Esophagus mucosa (tissue), 1 donor: Measurements from ENCODE around the gene P2RX6. TPM values are rescaled to one million over a fixed set of nuclear protein-coding genes. Genes with fewer than 3 reads are reported as not detected.
"Not testable (repeated sequence)": the region's sequence is repeated elsewhere in the genome, so short reads cannot be mapped to it uniquely, and the experiment has no call there.

ENCODE experiments used
- ATAC-seq: fragments of 200-7000 bp; cut with Tn5 transposase; one replicate; pipeline ENCODE4 v1.9.1; 2020
- total RNA-seq: library from RNA; stranded (reverse); gene quantifications from one replicate; pipeline ENCODE4 v1.2.4, GENCODE V29; 2023
- donor health status: DM: yes; HTN: yes; CAD: no.

The P2RX6 gene
- total RNA-seq, 1 donor from 2014 or later, result 0.64 TPM

DNA sequence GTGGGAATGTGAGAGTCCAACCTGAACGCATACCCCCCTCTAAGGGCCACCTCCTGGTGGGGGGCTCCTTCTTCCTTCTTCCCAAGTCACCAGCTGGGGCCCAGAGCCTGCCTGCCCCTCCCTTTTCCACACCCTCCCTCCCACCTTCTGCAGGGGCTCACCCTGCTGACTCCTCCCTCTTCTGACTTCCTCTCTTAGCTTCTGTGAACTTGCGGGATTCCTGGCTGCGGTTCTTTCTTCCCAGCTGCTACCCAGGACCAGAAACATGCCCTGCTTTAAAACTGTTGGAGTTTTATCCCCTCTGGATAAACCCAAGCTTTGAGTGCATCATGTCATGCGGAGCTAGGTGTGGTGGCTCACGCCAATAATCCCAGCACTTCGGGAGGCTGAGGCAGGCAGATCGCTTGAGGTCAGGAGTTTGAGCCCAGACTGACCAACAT is 40.9 kb downstream of the P2RX6 start:
- no peak for ATAC-seq

DNA sequence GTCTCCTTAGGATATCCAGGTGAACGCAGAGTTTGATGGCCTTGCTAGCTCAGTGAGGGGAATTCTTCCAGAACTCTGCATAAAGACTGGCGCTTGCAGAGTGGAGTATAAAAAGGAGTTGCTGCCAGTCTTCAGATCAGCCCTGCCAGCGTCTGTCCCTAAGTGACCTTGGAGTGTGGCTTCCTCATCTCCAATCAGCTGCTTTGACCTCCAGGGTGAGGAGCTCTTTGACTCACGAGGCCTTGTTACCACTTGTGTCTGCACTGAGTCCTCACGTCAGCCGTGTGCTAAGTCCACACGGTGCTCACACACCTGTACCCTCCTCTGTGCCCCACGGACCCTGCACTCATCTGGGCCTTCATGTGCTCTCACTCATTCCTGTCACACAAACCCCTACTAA is 45.4 kb downstream of the P2RX6 start:
- not testable (repeated sequence) for ATAC-seq

- ATAC-seq, result not testable (repeated sequence)
Measured at GRCh38 chr22:21061660-21062321, 46.8 kb downstream of the P2RX6 start.

- not testable (repeated sequence) for ATAC-seq
Measured at GRCh38 chr22:21064425-21064824, 49.5 kb downstream of the P2RX6 start.

GRCh38 chr22:21064917-21065864 is 50.2 kb downstream of the P2RX6 start:
- ATAC-seq, result peak; percentile 42

DNA sequence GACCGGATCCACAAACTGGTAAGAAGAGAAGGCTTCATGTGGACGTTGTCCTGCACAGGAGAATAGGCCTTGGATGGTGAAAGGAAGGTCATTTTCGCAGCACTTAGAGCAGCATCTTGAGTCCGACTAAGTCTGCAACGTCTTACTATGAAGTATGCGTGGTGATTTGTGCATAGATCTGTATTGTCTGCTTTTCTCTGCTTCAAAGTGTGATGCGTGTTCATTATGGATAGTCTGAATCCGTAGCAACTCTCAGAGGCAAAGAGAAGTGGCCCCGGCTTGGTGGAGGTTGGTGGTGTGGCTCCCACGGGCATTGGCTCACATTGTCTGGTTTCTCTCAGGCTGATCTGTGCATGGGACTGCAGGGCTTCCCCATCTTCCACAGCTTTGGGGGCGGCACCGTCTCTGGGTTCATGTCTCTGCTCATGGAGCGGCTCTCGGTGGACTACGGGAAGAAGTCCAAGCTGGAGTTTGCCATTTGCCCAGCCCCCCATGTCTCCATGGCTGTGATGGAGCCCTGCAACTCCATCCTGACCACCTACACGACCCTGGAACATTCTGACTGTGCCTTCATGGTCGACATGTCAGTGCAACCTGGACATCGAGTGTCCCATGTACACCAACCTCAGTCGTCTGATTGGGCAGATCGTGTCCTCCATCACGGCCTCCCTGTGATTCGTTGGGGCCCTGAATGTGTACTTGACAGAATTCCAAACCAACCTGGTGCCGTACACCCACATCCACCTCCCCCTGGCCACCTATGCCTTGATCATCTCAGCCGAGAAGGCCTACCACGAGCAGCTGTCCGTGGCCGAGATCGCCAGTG is 52.3 kb downstream of the P2RX6 start:
- no peak for ATAC-seq

DNA sequence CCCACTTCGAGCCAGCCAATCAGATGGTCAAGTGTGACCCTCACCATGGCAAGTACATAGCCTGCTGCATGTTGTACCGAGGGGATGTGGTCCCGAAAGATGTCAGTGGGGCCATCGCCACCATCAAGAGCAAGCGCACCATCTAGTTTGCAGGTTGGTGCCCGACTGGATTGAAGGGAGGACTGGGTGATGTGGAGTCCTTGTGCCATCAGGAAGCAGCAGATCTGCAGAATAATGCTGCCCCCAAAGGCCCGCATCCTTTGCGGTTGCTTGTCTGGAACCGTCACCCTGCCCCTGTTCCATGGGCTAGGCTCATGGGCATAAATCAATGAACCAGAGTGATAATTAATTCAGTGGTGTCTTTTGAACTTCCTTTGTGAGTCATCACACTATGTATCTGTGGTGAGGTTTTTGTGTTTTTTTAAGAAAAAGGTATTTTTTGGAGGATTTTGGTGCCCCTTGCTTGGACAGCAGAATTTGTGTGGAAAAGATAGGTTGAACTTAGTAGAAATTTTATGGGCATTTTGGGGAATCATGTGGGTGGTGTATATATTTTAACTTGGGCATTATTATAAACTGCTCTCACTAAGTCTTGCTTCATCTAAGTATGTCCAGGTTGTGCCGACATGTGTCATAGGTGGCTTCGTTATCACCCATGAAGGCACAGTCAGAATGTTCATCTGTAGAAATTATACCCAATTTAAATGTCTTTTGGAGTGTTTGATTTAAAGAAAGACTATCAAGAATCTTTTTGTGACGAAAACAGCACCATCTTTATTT is 53.1 kb downstream of the P2RX6 start:
- ATAC-seq, result no peak

DNA sequence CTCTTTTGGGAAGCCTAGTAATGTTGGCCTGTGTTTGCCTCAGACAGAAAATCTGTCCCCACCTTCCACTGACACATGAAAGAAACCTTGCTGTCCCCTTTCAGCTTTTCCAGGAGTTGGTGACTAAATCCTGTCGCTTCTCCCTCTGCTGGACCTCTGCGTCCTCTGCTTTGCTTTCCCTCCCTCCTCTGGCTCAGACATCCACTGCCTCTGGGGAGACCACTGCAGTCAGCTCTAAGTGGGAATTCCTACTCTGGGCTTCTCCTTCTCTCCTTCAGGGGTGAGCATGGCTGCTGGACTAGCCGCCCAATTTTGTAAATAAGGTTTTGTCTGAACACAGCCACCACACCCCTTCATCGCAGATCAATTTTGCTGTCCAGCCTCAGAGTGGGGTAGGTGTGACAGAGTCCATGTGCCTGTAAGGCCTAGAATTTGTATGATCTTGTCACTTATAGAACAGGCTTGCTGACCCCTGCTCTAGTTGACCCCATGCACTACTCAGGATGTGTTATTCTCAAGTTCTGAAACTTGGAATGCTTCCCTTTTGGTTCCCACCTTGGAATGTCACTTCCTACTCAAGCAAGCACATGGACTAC is 53.8 kb downstream of the P2RX6 start:
- ATAC-seq, result no peak

- no peak for ATAC-seq
Measured at GRCh38 chr22:21069375-21069774, 54.4 kb downstream of the P2RX6 start.

DNA sequence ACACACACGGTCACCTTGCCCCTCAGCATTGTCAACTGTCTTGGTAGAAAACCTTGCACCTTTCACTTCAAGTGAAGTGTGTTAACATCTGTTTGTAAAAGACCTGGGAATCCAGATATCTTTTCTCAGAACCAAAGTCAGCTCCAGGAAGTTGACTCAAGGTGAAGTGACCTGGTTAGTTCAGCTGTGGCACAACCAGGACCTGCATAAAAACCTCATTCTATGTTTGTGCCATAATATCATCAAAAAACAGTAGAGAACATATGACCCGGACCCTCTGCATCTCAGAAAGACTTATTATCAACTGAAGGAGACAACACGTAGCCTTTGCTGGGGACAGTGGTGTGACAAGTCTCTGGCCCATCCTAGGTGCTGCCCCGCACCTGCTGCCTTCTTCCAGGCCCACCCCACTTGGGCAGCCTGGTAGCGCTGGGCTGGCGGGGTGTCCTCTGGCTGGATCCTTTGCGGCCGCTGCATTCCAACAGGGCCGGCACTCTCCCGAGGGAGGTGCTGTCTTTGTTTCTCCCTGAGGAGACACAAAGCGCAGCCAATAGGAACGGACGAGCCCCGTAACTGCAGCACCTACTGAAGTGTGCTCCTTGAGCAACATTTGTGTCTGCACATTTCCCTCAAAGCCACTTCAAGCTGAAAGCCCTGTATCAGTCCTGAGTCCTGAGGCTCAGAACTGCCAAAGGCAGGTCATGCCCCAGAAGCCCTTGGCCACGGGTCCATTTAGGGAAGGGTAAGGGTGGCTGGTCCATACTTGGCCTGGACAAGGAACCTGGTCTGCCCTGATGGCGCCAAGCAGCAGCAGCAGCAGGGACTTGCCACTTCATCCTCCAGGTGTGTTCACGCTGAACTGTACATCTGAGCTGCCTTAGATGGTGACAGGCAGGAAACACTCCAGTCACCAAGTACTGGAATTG is 56.0 kb downstream of the P2RX6 start:
- peak; percentile 17 for ATAC-seq

DNA sequence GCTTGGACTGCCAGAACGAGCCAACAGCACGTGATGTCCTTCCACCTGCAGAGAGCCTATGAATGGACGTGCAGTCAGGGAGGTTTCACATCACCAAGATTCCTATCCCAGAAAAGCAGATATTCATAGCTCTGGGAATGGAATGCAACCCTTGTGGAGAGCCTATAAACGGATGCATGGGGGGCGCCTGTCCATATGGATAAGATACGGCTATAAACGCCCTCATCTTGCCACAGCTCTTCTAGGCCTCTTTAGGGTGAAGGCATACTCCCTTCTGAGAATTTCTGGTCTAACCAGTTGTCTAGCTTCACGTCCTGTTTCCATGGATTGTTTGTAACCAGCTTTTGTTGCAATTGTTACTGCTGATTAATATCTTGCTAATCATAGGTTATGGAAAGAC is 56.8 kb downstream of the P2RX6 start:
- not testable (repeated sequence) for ATAC-seq

GRCh38 chr22:21073023-21073422 is 58.1 kb downstream of the P2RX6 start:
- no peak for ATAC-seq

- ATAC-seq, result no peak
Measured at GRCh38 chr22:21073482-21073881, 58.5 kb downstream of the P2RX6 start.

GRCh38 chr22:21074102-21074715 is 59.2 kb downstream of the P2RX6 start:
- ATAC-seq, result peak; percentile 89

- no peak for ATAC-seq
Measured at GRCh38 chr22:21075516-21076138, 60.7 kb downstream of the P2RX6 start.

DNA sequence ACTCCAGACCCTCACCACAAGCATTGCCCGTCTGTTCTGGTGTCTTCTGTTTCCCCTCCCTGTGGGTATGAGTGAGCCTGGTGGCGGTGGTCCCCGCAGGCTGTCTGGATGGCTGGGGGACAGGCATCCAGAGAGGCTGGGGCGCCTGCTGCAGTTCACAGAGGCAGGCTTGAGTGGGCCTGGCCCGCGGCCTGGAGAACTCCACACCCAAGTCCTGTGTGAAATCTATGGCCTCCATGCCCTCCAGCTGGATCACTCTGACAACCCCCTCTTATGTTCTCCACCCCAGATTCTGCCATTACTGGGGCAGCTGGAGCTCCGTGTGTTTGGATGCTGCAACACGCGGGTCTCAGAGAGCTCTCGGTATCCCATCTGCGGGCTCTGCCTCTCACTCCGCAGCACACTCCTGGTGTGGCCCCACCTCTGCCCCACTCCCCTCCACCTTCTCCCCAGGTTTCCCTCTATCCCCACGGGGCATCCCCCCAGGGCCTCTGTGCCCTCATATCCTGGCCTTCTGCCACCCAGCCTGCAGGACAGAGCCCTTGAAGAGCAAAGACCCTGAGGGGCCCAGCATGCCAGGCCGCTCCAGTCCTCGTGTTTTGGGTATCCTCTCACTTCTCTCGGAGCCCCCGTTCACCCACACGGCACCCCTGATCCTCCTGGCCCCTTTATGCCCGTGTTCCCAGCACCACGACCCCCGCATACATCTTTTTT is 62.1 kb downstream of the P2RX6 start:
- ATAC-seq, result no peak
